Duodenal mucosa (tissue), 2 donors: Measurements from ENCODE around the gene SOX6.

Experiments used
- H3K27ac ChIP-seq: one replicate; pipeline ENCODE4 v1.7.0; 2013; ENCODE audit warnings: low read depth, low read length
- H3K27me3 ChIP-seq, 2 donors: one replicate each; pipeline ENCODE4 v1.7.0; 2013; ENCODE audit warnings: low read length in 2 of 2, control low read depth in 1 of 2; ENCODE audit not compliant: insufficient read depth in 2 of 2, control insufficient read depth in 1 of 2
- H3K36me3 ChIP-seq, 2 donors: one replicate each; pipeline ENCODE4 v1.7.0; 2013; ENCODE audit warnings: low read length in 2 of 2, control low read depth in 1 of 2; ENCODE audit not compliant: insufficient read depth in 2 of 2, control insufficient read depth in 1 of 2
- H3K4me1 ChIP-seq, 2 donors: one replicate each; pipeline ENCODE4 v1.7.0; 2013; ENCODE audit warnings: low read length in 2 of 2, control low read depth in 1 of 2; ENCODE audit not compliant: insufficient read depth in 2 of 2, control insufficient read depth in 1 of 2
- H3K4me3 ChIP-seq, 2 donors: one replicate each; pipeline ENCODE4 v1.7.0; 2013; ENCODE audit warnings: low read length in 2 of 2, low read depth in 1 of 2
- H3K9ac ChIP-seq, 2 donors: one replicate each; pipeline ENCODE4 v1.7.0; 2013; ENCODE audit warnings: low read length in 2 of 2, low read depth in 1 of 2
- H3K9me3 ChIP-seq, 2 donors: one replicate each; pipeline ENCODE4 v1.7.0; 2013; ENCODE audit warnings: low read length in 2 of 2, control low read depth in 1 of 2; ENCODE audit not compliant: control insufficient read depth in 1 of 2

SOX6 gene

GRCh38 chr11:16287630-16288280 is 68.6 kb downstream of the SOX6 start:
- peaks cover 0 to 6% of the 10 kb centered on the region in 2 donors for H3K4me1 ChIP-seq
- H3K27ac ChIP-seq, result no peak overlapping the region
- H3K36me3 ChIP-seq, result no peaks in the 10 kb centered on the region
- no peak overlapping the region for H3K9ac ChIP-seq
- H3K9me3 ChIP-seq, result no peaks in the 10 kb centered on the region
- no peaks in the 10 kb centered on the region for H3K27me3 ChIP-seq
- no peak overlapping the region for H3K4me3 ChIP-seq

DNA sequence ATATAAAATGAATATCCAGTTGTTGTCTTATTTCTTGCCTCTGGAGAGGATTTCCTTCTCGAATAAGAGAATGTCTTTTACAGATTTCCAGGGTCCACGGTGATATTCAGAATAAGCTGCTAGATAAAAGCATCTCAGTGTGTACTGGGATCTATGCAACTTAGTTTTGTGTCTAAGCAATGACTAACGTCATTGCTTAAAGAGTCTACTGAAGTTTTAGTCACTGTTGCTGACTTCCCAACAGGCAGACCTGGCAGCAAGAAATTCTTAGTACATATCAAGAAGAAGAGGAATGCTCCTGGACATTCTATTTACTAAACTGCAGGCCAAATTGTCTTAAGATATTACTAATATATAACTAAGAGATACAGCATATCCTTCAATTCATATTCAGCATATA is 70.3 kb downstream of the SOX6 start:
- no peak overlapping the region for H3K4me3 ChIP-seq
- H3K9ac ChIP-seq, result no peak overlapping the region
- no peaks in the 10 kb centered on the region for H3K4me1 ChIP-seq

GRCh38 chr11:16280256-16280682 is 76.1 kb downstream of the SOX6 start:
- Histone ChIP-seq H3K4me3 (peak overlapping the region; percentile 38 to 41), H3K4me1 (peaks cover 0 to 17% of the 10 kb centered on the region in 2 donors), H3K9ac (no peak overlapping the region), H3K27ac (no peak overlapping the region), H3K27me3 (no peaks in the 10 kb centered on the region), H3K36me3 (no peaks in the 10 kb centered on the region), H3K9me3 (no peaks in the 10 kb centered on the region)

More for the DNA sequence above, 70.3 kb downstream of the SOX6 start:
- no peak overlapping the region for H3K27ac ChIP-seq
- no peaks in the 10 kb centered on the region for H3K9me3 ChIP-seq
- H3K27me3 ChIP-seq, result no peaks in the 10 kb centered on the region
- no peaks in the 10 kb centered on the region for H3K36me3 ChIP-seq

DNA sequence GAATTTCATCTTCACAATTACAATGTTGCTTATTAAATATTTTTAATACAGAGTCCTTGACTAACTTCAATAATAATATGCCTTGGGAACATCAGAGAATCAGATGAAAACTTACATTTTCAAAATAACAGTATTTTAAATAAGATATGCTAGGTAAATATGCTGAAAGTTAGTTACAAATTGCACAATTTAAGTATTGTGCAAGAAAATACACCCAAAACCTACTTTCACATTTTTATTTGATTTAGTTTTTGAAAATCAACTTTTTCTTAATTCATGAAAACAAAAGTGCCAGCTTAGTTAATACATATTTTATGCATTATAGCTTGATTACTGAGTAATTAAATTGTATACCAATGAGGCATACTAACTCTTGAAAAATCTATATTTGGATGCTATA is 76.8 kb downstream of the SOX6 start:
- no peaks in the 10 kb centered on the region for H3K27me3 ChIP-seq

DNA sequence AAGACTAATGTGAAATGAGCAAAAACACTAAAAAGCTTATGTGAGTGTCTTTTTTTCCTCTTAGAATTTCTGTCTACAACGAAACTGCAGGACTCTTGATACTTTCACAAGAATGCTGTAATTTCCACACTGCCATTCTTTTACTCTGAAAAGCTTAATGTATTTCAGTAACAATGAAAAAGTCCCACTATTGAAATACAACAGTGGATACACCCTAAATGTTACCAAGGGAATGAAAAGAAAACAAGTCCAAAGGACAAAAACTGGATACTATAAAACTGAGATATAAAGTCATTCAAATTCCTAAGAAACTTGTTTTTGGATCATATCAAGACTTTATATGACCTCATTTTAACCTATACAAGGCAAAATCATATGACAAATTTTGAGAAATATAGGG is 77.4 kb downstream of the SOX6 start:
- Histone ChIP-seq H3K9ac (no peak overlapping the region), H3K9me3 (no peaks in the 10 kb centered on the region), H3K4me1 (peaks cover 0 to 17% of the 10 kb centered on the region in 2 donors), H3K27me3 (no peaks in the 10 kb centered on the region), H3K27ac (no peak overlapping the region), H3K4me3 (no peak overlapping the region), H3K36me3 (no peaks in the 10 kb centered on the region)

More for the DNA sequence above, 76.8 kb downstream of the SOX6 start:
- no peaks in the 10 kb centered on the region for H3K36me3 ChIP-seq
- no peak overlapping the region for H3K9ac ChIP-seq
- no peak overlapping the region for H3K4me3 ChIP-seq
- no peak overlapping the region for H3K27ac ChIP-seq
- no peaks in the 10 kb centered on the region for H3K9me3 ChIP-seq
- H3K4me1 ChIP-seq, result peaks cover 0 to 17% of the 10 kb centered on the region in 2 donors

DNA sequence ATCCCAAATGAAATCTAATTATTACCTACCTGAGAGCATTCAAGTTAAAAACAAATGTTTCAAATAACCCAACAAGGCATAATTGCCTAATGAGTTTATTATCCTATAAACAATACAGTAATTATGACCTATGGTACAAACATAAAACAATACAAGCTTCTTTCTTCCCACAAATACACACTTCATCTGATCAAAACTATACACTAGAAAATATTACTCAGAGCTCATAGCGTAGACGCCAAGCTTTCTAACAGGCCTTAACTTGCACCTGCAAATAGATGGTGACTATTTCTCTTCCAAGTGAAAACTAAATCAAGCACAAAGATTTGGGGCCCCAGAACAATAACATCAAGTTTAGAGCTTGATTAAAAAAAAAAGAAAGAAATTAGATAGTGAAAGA is 78.1 kb downstream of the SOX6 start:
- no peaks in the 10 kb centered on the region for H3K9me3 ChIP-seq
- H3K27ac ChIP-seq, result no peak overlapping the region
- H3K36me3 ChIP-seq, result no peaks in the 10 kb centered on the region
- no peak overlapping the region for H3K9ac ChIP-seq
- no peaks in the 10 kb centered on the region for H3K27me3 ChIP-seq
- peaks cover 0 to 17% of the 10 kb centered on the region in 2 donors for H3K4me1 ChIP-seq
- H3K4me3 ChIP-seq, result no peak overlapping the region

DNA sequence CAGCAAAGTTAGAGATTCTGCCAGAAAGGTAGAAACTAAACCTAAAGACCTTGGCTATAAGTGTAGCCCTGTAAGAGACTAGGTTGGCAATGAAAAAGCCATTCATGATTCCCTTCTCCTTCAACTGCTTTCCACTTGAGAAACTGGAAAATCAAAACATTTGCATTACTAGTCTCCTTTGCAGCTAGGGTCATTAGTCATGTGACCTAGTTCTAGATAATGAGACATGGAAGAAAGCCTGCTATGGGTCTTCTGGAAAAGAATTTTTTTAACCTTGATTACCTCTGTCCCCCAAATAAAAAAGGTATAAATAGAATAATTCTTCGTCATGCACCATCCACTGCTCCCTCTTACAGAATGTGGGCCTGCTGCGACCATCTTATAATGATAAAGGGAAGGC is 80.1 kb downstream of the SOX6 start:
- no peaks in the 10 kb centered on the region for H3K27me3 ChIP-seq
- H3K4me3 ChIP-seq, result no peak overlapping the region
- no peak overlapping the region for H3K27ac ChIP-seq
- H3K9ac ChIP-seq, result no peak overlapping the region
- H3K36me3 ChIP-seq, result no peaks in the 10 kb centered on the region
- H3K4me1 ChIP-seq, result peaks cover 0 to 17% of the 10 kb centered on the region in 2 donors
- no peaks in the 10 kb centered on the region for H3K9me3 ChIP-seq

GRCh38 chr11:16271258-16271657 is 85.1 kb downstream of the SOX6 start:
- Histone ChIP-seq H3K4me1 (no peaks in the 10 kb centered on the region), H3K36me3 (no peaks in the 10 kb centered on the region), H3K4me3 (no peak overlapping the region), H3K27me3 (no peaks in the 10 kb centered on the region), H3K27ac (no peak overlapping the region), H3K9me3 (no peaks in the 10 kb centered on the region), H3K9ac (no peak overlapping the region)

- no peak overlapping the region for H3K9ac ChIP-seq
- H3K27ac ChIP-seq, result no peak overlapping the region
- H3K4me3 ChIP-seq, result no peak overlapping the region
- H3K36me3 ChIP-seq, result no peaks in the 10 kb centered on the region
- H3K27me3 ChIP-seq, result no peaks in the 10 kb centered on the region
- H3K9me3 ChIP-seq, result no peaks in the 10 kb centered on the region
- H3K4me1 ChIP-seq, result peaks cover 4 to 6% of the 10 kb centered on the region in 2 donors
Observed at GRCh38 chr11:16266021-16266420, 90.3 kb downstream of the SOX6 start.

DNA sequence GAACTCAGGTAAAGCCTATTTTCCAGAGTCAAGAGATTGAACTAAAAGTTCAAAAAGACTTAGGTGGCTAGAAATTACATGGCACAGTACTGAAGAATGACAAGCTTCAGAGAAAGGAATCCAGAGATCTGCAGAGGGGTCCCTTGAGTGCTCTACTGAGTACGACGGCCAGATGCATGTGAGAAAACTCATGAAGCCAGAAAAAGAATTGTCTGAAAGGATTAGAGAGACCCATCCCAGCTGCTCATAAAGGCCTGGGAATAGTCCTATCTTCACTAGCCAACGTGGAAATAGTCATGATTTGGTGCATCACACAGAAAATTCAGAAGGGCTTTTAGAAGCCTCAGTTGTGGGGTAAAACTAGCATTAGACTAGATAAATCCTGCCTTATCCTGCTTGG is 91.3 kb downstream of the SOX6 start:
- Histone ChIP-seq H3K4me3 (no peak overlapping the region), H3K4me1 (peaks cover 4 to 6% of the 10 kb centered on the region in 2 donors), H3K27me3 (no peaks in the 10 kb centered on the region), H3K36me3 (no peaks in the 10 kb centered on the region), H3K9ac (no peak overlapping the region), H3K27ac (no peak overlapping the region), H3K9me3 (no peaks in the 10 kb centered on the region)

DNA sequence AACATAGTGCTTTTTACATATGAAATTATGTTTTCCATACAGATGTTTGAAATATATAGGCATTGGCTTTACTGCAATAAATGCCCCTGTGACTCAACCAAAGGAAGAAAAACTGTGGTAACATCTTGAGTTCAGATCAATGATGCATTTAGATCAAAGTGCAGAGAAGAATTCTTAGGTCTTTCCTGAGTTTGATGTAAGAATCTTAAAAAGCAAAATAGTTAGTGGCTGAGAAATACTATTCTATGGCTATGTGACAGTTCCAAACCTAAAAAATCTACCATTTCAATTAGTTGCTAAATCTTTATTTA is 93.7 kb downstream of the SOX6 start:
- H3K27ac ChIP-seq, result no peak overlapping the region
- no peak overlapping the region for H3K9ac ChIP-seq
- no peaks in the 10 kb centered on the region for H3K9me3 ChIP-seq
- no peaks in the 10 kb centered on the region for H3K36me3 ChIP-seq
- H3K4me3 ChIP-seq, result no peak overlapping the region
- no peaks in the 10 kb centered on the region for H3K27me3 ChIP-seq
- H3K4me1 ChIP-seq, result peaks cover 4 to 6% of the 10 kb centered on the region in 2 donors
